ENCODE results near the gene SH3PXD2A. TPM values are rescaled to one million over a fixed set of nuclear protein-coding genes. Genes with fewer than 3 reads are reported as not detected.

SH3PXD2A gene
- total and polyA plus RNA-seq, 2 of the 4 experiments (the other 2 are of a cell fraction) = 6.3 to 23.0 TPM

DNA sequence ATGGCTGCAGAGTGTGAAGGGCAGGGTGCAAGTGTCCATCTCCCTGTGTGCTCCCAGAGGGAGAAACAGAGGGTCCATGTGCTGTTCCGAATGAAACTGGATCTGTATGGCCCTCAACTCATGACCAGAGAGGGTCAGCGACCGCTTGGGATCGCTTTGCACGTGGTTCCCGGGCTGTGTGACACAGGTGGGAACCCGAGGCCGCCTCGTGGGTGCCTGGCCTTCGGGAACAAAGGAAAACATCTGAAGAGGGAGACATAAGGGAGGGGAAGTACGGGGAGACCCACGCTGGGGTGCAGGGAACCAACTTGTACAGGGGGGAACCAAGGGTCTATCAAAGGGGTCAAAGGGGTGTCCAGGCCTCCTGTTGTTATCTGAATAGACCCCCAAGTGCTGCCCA, 57.5 kb downstream of the SH3PXD2A start:
- Histone ChIP-seq H2AFZ (replicated peaks; ENCODE audit: low read length, poor library complexity) (no peak overlapping the region), H4K91ac (ENCODE audit: insufficient read depth, low read depth, low read length) (no peak overlapping the region), H2AK5ac (ENCODE audit: low read depth, low read length) (no peak overlapping the region), H4K5ac (ENCODE audit: low read depth, low read length) (no peak overlapping the region), H3K4me1 (ENCODE audit: control insufficient read depth, insufficient read depth, low read length) (peaks cover 16% of the 10 kb centered on the region), H3K79me1 (ENCODE audit: low read depth in 1 of 2, low read length in 2 of 2) (peaks cover 0 to 10% of the 10 kb centered on the region in 2 experiments; a peak in 2 of 4 replicates), H4K8ac (ENCODE audit: low read depth in 2 of 2, low read length in 2 of 2) (no peak overlapping the region), H3K4me3 (ENCODE audit: insufficient read depth, low read depth, low read length) (no peak overlapping the region), H2BK5ac (ENCODE audit: low read depth, low read length, poor library complexity, severe bottlenecking) (no peak overlapping the region), H2BK20ac (ENCODE audit: low read depth, low read length) (no peak overlapping the region), H4K20me1 (ENCODE audit: insufficient read depth, low read length) (peaks cover 11% of the 10 kb centered on the region; the same call in 1 of the 2 replicates), H3K27me3 (ENCODE audit: control insufficient read depth, insufficient read depth, low read length) (no peaks in the 10 kb centered on the region), H3K9me1 (ENCODE audit: insufficient read depth, low read length) (peaks cover 22% of the 10 kb centered on the region), H3K18ac (ENCODE audit: low read depth, low read length) (no peak overlapping the region), H3K4ac (ENCODE audit: low read depth, low read length) (no peak overlapping the region), H2BK15ac (ENCODE audit: low read depth, low read length) (no peak overlapping the region), H3K36me3 (ENCODE audit: control insufficient read depth, insufficient read depth, low read length) (peaks cover 2% of the 10 kb centered on the region; the same call in 1 of the 2 replicates), H3K23ac (ENCODE audit: low read depth, low read length) (no peak overlapping the region), H3K4me2 (ENCODE audit: low read depth, low read length) (no peak overlapping the region), H3K27ac (ENCODE audit: insufficient read depth, low read length) (no peak overlapping the region), H3K9ac (ENCODE audit: low read depth, low read length) (no peak overlapping the region), H3K56ac (ENCODE audit: extremely low read depth, insufficient read depth, low read length) (no peak overlapping the region), H3K14ac (replicated peaks; ENCODE audit: low read depth, low read length) (no peak overlapping the region), H3K9me3 (ENCODE audit: control insufficient read depth, insufficient read depth, low read length) (no peaks in the 10 kb centered on the region), H2AK9ac (replicated peaks; ENCODE audit: low read depth, low read length, poor library complexity) (no peak overlapping the region), H2BK120ac (ENCODE audit: low read depth, low read length) (no peak overlapping the region)
- dilution Hi-C loops (cut with HindIII; ENCODE audit: low sequenced_read_pairs, unreplicated experiment) = no loop called here
- in situ Hi-C loops (cut with MboI; ENCODE audit: low sequenced_read_pairs) = no loop called here
- ATAC-seq (ENCODE audit: low read depth) (no peak), DNase-seq (no peak)
- ChIA-PET CTCF (no interaction called here), POLR2A (ENCODE audit: unreplicated experiment) (no interaction called here)
- no peak for TF ChIP-seq NFE2L2 (IDR thresholded peaks at IDR 0.05; ENCODE audit: low read depth, low read length)
- TF ChIP-seq RCOR1 (IDR thresholded peaks at IDR 0.05; ENCODE audit: insufficient replicate concordance, low read length) = no peak
- no peak for TF ChIP-seq CEBPB (IDR thresholded peaks at IDR 0.05; ENCODE audit: low read depth, low read length)
- no peak for TF ChIP-seq CHD1 (IDR thresholded peaks at IDR 0.05; ENCODE audit: low read depth, low read length)
- TF ChIP-seq POLR2A (IDR thresholded peaks at IDR 0.05; ENCODE audit: low read depth, low read length) = no peak
- TF ChIP-seq, protein P1, sequence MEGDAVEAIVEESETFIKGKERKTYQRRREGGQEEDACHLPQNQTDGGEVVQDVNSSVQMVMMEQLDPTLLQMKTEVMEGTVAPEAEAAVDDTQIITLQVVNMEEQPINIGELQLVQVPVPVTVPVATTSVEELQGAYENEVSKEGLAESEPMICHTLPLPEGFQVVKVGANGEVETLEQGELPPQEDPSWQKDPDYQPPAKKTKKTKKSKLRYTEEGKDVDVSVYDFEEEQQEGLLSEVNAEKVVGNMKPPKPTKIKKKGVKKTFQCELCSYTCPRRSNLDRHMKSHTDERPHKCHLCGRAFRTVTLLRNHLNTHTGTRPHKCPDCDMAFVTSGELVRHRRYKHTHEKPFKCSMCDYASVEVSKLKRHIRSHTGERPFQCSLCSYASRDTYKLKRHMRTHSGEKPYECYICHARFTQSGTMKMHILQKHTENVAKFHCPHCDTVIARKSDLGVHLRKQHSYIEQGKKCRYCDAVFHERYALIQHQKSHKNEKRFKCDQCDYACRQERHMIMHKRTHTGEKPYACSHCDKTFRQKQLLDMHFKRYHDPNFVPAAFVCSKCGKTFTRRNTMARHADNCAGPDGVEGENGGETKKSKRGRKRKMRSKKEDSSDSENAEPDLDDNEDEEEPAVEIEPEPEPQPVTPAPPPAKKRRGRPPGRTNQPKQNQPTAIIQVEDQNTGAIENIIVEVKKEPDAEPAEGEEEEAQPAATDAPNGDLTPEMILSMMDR (conservative IDR thresholded peaks at IDR 0.05; ENCODE audit: low read depth, low read length) = no peak
- no peak for TF ChIP-seq FOS (IDR thresholded peaks at IDR 0.05; ENCODE audit: low read depth, low read length)
- no peak for TF ChIP-seq MAFK (IDR thresholded peaks at IDR 0.05; ENCODE audit: low read depth, low read length)
- no peak for TF ChIP-seq BHLHE40 (IDR thresholded peaks at IDR 0.05; ENCODE audit: low read depth, low read length)
- TF ChIP-seq RFX5 (IDR thresholded peaks at IDR 0.05; ENCODE audit: low read depth, low read length) = no peak
- TF ChIP-seq MXI1 (IDR thresholded peaks at IDR 0.05; ENCODE audit: borderline replicate concordance, low read depth, low read length) = no peak
- TF ChIP-seq, protein P2, sequence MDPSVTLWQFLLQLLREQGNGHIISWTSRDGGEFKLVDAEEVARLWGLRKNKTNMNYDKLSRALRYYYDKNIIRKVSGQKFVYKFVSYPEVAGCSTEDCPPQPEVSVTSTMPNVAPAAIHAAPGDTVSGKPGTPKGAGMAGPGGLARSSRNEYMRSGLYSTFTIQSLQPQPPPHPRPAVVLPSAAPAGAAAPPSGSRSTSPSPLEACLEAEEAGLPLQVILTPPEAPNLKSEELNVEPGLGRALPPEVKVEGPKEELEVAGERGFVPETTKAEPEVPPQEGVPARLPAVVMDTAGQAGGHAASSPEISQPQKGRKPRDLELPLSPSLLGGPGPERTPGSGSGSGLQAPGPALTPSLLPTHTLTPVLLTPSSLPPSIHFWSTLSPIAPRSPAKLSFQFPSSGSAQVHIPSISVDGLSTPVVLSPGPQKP (IDR thresholded peaks at IDR 0.05; ENCODE audit: borderline replicate concordance, low read depth, low read length) = no peak
- TF ChIP-seq, protein P3, sequence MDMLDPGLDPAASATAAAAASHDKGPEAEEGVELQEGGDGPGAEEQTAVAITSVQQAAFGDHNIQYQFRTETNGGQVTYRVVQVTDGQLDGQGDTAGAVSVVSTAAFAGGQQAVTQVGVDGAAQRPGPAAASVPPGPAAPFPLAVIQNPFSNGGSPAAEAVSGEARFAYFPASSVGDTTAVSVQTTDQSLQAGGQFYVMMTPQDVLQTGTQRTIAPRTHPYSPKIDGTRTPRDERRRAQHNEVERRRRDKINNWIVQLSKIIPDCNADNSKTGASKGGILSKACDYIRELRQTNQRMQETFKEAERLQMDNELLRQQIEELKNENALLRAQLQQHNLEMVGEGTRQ (IDR thresholded peaks at IDR 0.05; ENCODE audit: low read depth, low read length) = no peak
- TF ChIP-seq SMC3 (IDR thresholded peaks at IDR 0.05; ENCODE audit: low read depth, low read length) = no peak
- no peak for TF ChIP-seq RAD21 (IDR thresholded peaks at IDR 0.05; ENCODE audit: low read length)
- TF ChIP-seq MAZ (IDR thresholded peaks at IDR 0.05; ENCODE audit: borderline replicate concordance, low read depth, low read length) = no peak
- intact Hi-C loops (cut with micrococcal nuclease) = no loop called here
- 96% methylated on average over 9 of the region's 12 CpGs; no CpG with 5 or more reads in 1 of the 2 experiments for WGBS, 2 experiments (ENCODE audit: extremely low coverage in 2 of 2, insufficient read length in 1 of 2)
- BruUV-seq (replicated peaks) = no TSS peak
